AG04449 (cell line): ENCODE results near the gene BCL6.

Experiments
- CTCF ChIA-PET: fragments of 350-600 bp; formaldehyde crosslinking; extraction: SDS; loops from one replicate; lab custom pipeline; 2021; ENCODE audit warnings: antibody characterized with exemption; lab: Yijun Ruan, JAX
- POLR2A ChIA-PET: fragments of 400-600, 350-600 bp; formaldehyde crosslinking; extraction: SDS; loops from one replicate; lab custom pipeline; 2020; ENCODE audit warnings: antibody characterized with exemption, inconsistent platforms; lab: Yijun Ruan, JAX
- DNase-seq: peaks from one replicate; pipeline ENCODE4 v3.0.0-alpha.2; 2010; ENCODE audit warnings: low read depth, low spot score
- H3K4me3 ChIP-seq: 2 replicates; pipeline ENCODE4 v1.5.1; 2011; ENCODE audit warnings: low read depth, mild to moderate bottlenecking, control low read depth, low read length
- CTCF ChIP-seq: IDR thresholded peaks from one replicate; pipeline ENCODE4 v1.5.1; 2011; ENCODE audit warnings: mild to moderate bottlenecking, moderate library complexity, low read length, control low read depth, inconsistent platforms; ENCODE audit not compliant: insufficient read depth; ENCODE audit errors: missing control alignments

BCL6 gene

GRCh38 chr3:187713504-187713903 is 31.8 kb downstream of the BCL6 start:
- no peak for TF ChIP-seq CTCF
- ChIA-PET CTCF (interaction anchor here (1.0 to 12.4 kb wide), 13 partner anchors 10 to 1099 kb away, joined by 3 to 190 read pairs (median 11); partner anchors contain the start of genes RPL39L and RTP2), POLR2A (no interaction called here)
- no peak for DNase-seq
- H3K4me3 ChIP-seq: no peak overlapping the region

GRCh38 chr3:187709155-187709554 is 36.1 kb downstream of the BCL6 start:
- no peak for TF ChIP-seq CTCF
- ChIA-PET POLR2A (interaction anchor here (0.8 kb wide), 1 partner anchor 9 kb away, joined by 5 read pairs; no protein-coding TSS in a partner anchor), CTCF (interaction anchor here (0.9 to 12.4 kb wide), 9 partner anchors 9 to 596 kb away, joined by 3 to 190 read pairs (median 4); no protein-coding TSS in a partner anchor)
- DNase-seq: no peak
- no peak overlapping the region for H3K4me3 ChIP-seq

GRCh38 chr3:187708696-187709095 is 36.6 kb downstream of the BCL6 start:
- ChIA-PET POLR2A (interaction anchor here (0.8 kb wide), 1 partner anchor 9 kb away, joined by 5 read pairs; no protein-coding TSS in a partner anchor), CTCF (interaction anchor here (0.9 to 12.4 kb wide), 9 partner anchors 9 to 595 kb away, joined by 3 to 190 read pairs (median 4); no protein-coding TSS in a partner anchor)
- H3K4me3 ChIP-seq: no peak overlapping the region
- DNase-seq: no peak
- no peak for TF ChIP-seq CTCF

- DNase-seq: no peak
- no peak for TF ChIP-seq CTCF
- H3K4me3 ChIP-seq: no peak overlapping the region
- ChIA-PET CTCF (interaction anchor here (2.4 to 7.6 kb wide), 2 partner anchors 28 to 388 kb away, joined by 16 to 48 read pairs; no protein-coding TSS in a partner anchor), POLR2A (no interaction called here)
These were observed 38.3 kb downstream of the BCL6 start for GRCh38 chr3:187706971-187707370.

- ChIA-PET POLR2A (no interaction called here), CTCF (interaction anchor here (1.3 to 7.6 kb wide), 5 partner anchors 11 to 487 kb away, joined by 3 to 86 read pairs (median 16); no protein-coding TSS in a partner anchor)
- no peak for TF ChIP-seq CTCF
- DNase-seq: no peak
- no peak overlapping the region for H3K4me3 ChIP-seq
These were observed 40.1 kb downstream of the BCL6 start for GRCh38 chr3:187705164-187705563.

- CTCF ChIA-PET: interaction anchor here (1.6 to 7.6 kb wide), 6 partner anchors 13 to 483 kb away, joined by 5 to 86 read pairs (median 26); no protein-coding TSS in a partner anchor
- no peak within 1 kb of the TSS for H3K4me3 ChIP-seq
- POLR2A ChIA-PET: no interaction called here
- TF ChIP-seq CTCF: no peak
- DNase-seq: no peak
These were observed 42.7 kb downstream of the BCL6 start, which contains the start of gene RTP2 for GRCh38 chr3:187702507-187703033. Gene RTP2 (minus strand): TSS chr3:187702557. CDS start chr3:187702128, 429 bp downstream.
